ENCODE measurements around the gene CYP4A22. TPM values are rescaled to one million over a fixed set of nuclear protein-coding genes. Genes with fewer than 3 reads are reported as not detected.
A peak's percentile ranks its signal among the peaks of the same experiment; 100 is the strongest.
"Not testable (repeated sequence)": the region's sequence is repeated elsewhere in the genome, so short reads cannot be mapped to it uniquely, and the experiment has no call there.

CYP4A22 gene
- polyA plus RNA-seq, 3 donors, result not detected

DNA sequence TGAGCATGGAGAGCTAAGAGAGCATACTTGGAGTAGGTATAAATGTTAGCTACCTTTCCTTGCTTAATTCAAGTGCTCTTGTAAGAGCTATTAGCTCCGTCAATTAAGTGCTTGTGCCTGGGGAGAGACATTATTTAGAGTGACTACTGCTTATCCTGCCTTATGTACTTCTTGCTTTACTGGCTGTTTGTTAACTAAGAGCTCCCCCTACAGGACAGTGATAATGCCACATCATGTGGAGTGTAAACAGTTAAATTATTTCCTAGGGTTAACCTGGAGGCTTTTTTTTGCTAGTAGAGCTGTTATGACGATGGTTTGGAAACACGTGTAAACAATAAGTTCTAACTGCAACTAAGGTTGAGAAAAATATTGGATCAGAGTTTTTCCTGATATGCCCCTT lies 45.8 kb upstream of the CYP4A22 start:
- H3K4me3 Mint-ChIP-seq; H3K27ac Mint-ChIP-seq; H3K4me2 ChIP-seq (replicated peaks; ENCODE audit: extremely low read depth, low read length, poor library complexity, severe bottlenecking); H3K27me3 ChIP-seq (ENCODE audit: control insufficient read depth in 2 of 2, insufficient read depth in 2 of 2, low read length in 2 of 2); DNase-seq; H3K9me3 Mint-ChIP-seq; H3K36me3 Mint-ChIP-seq; H3K9me3 ChIP-seq (replicated peaks in 1 of 2; ENCODE audit: control insufficient read depth in 1 of 2, insufficient read depth in 1 of 2, low read length in 2 of 2); H3K4me1 Mint-ChIP-seq; H2AFZ ChIP-seq (ENCODE audit: insufficient read depth, low read depth, low read length, poor library complexity, severe bottlenecking); intact Hi-C loops (cut with micrococcal nuclease); H3K4me1 ChIP-seq (ENCODE audit: control insufficient read depth in 1 of 2, insufficient read depth in 2 of 2, low read length in 2 of 2); H3K36me3 ChIP-seq (replicated peaks in 1 of 2; ENCODE audit: control insufficient read depth in 1 of 2, insufficient read depth in 2 of 2, low read length in 2 of 2); H3K27me3 Mint-ChIP-seq (ENCODE audit: low read depth in 3 of 3); H3K9ac ChIP-seq (ENCODE audit: insufficient read depth, low read length, poor library complexity, severe bottlenecking); H3K4me3 ChIP-seq (replicated peaks in 1 of 3; ENCODE audit: low read depth in 2 of 3, low read length in 3 of 3); H3K79me2 ChIP-seq (ENCODE audit: insufficient read depth, low read length); H4K20me1 ChIP-seq (ENCODE audit: insufficient read depth, low read length); H3K27ac ChIP-seq (ENCODE audit: low read depth in 1 of 2, low read length in 2 of 2): not testable (repeated sequence)
- WGBS (ENCODE audit: insufficient coverage), result no CpG with 5 or more reads among the region's 3 CpGs
- TF ChIP-seq, protein P1, sequence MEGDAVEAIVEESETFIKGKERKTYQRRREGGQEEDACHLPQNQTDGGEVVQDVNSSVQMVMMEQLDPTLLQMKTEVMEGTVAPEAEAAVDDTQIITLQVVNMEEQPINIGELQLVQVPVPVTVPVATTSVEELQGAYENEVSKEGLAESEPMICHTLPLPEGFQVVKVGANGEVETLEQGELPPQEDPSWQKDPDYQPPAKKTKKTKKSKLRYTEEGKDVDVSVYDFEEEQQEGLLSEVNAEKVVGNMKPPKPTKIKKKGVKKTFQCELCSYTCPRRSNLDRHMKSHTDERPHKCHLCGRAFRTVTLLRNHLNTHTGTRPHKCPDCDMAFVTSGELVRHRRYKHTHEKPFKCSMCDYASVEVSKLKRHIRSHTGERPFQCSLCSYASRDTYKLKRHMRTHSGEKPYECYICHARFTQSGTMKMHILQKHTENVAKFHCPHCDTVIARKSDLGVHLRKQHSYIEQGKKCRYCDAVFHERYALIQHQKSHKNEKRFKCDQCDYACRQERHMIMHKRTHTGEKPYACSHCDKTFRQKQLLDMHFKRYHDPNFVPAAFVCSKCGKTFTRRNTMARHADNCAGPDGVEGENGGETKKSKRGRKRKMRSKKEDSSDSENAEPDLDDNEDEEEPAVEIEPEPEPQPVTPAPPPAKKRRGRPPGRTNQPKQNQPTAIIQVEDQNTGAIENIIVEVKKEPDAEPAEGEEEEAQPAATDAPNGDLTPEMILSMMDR (IDR thresholded peaks at IDR 0.05), result peak; percentile 27

- Mint-ChIP-seq H3K27ac (no peak overlapping the region), H3K27me3 (ENCODE audit: low read depth in 3 of 3) (peaks cover 2% of the 10 kb centered on the region in 3 donors), H3K4me1 (no peaks in the 10 kb centered on the region), H3K4me3 (no peak overlapping the region), H3K9me3 (peaks cover 2 to 27% (median 18%) of the 10 kb centered on the region in 7 donors), H3K36me3 (no peaks in the 10 kb centered on the region)
- TF ChIP-seq, protein P1 (IDR thresholded peaks at IDR 0.05), result no peak
- Histone ChIP-seq H3K27me3 (ENCODE audit: control insufficient read depth in 2 of 2, insufficient read depth in 2 of 2, low read length in 2 of 2) (no peaks in the 10 kb centered on the region), H3K36me3 (replicated peaks in 1 of 2; ENCODE audit: control insufficient read depth in 1 of 2, insufficient read depth in 2 of 2, low read length in 2 of 2) (no peaks in the 10 kb centered on the region), H3K79me2 (ENCODE audit: insufficient read depth, low read length) (no peaks in the 10 kb centered on the region), H3K4me1 (ENCODE audit: control insufficient read depth in 1 of 2, insufficient read depth in 2 of 2, low read length in 2 of 2) (no peaks in the 10 kb centered on the region), H3K9me3 (replicated peaks in 1 of 2; ENCODE audit: control insufficient read depth in 1 of 2, insufficient read depth in 1 of 2, low read length in 2 of 2) (peaks cover 10 to 17% of the 10 kb centered on the region in 2 donors), H3K9ac (ENCODE audit: insufficient read depth, low read length, poor library complexity, severe bottlenecking) (no peak overlapping the region), H3K4me2 (replicated peaks; ENCODE audit: extremely low read depth, low read length, poor library complexity, severe bottlenecking) (no peak overlapping the region), H3K4me3 (replicated peaks in 1 of 3; ENCODE audit: low read depth in 2 of 3, low read length in 3 of 3) (no peak overlapping the region), H3K27ac (ENCODE audit: low read depth in 1 of 2, low read length in 2 of 2) (no peak overlapping the region), H2AFZ (ENCODE audit: insufficient read depth, low read depth, low read length, poor library complexity, severe bottlenecking) (no peak overlapping the region), H4K20me1 (ENCODE audit: insufficient read depth, low read length) (no peaks in the 10 kb centered on the region)
- 100% methylated on average over 2 of the region's 3 CpGs for WGBS (ENCODE audit: insufficient coverage)
- intact Hi-C loops (cut with micrococcal nuclease), result no loop called here
- no peak for DNase-seq
These were observed 32.4 kb upstream of the CYP4A22 start for GRCh38 chr1:47104816-47105215.

Data from CD14-positive monocyte (primary cell).